Measurements from ENCODE around the gene GALNT18. TPM values are rescaled to one million over a fixed set of nuclear protein-coding genes. Genes with fewer than 3 reads are reported as not detected.

The GALNT18 gene
- total RNA-seq, 1 donor from 2014 or later, result 76.9 TPM

DNA sequence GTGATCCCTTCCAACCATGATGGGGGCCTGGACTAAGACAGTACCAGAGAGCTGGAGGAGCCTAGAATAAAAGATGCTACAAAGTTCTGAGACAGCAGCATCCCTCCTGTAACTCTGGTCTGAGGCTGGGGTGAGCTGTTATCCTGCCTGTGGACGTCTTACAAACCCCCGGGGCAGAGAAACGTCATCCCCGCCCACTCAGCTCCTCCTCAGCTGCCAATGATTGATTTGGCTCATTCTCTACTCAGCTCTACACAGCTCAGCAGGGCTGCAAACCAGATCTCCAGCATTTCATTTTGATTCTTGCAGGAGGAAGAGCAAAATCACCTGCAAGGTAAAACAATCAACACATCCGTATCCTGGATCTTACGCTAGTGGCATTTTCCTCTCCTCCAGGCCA is 324.2 kb downstream of the GALNT18 start:
- TF ChIP-seq, protein P1, sequence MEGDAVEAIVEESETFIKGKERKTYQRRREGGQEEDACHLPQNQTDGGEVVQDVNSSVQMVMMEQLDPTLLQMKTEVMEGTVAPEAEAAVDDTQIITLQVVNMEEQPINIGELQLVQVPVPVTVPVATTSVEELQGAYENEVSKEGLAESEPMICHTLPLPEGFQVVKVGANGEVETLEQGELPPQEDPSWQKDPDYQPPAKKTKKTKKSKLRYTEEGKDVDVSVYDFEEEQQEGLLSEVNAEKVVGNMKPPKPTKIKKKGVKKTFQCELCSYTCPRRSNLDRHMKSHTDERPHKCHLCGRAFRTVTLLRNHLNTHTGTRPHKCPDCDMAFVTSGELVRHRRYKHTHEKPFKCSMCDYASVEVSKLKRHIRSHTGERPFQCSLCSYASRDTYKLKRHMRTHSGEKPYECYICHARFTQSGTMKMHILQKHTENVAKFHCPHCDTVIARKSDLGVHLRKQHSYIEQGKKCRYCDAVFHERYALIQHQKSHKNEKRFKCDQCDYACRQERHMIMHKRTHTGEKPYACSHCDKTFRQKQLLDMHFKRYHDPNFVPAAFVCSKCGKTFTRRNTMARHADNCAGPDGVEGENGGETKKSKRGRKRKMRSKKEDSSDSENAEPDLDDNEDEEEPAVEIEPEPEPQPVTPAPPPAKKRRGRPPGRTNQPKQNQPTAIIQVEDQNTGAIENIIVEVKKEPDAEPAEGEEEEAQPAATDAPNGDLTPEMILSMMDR (IDR thresholded peaks at IDR 0.05; ENCODE audit: partially characterized antibody, unreplicated experiment), result no peak
- Mint-ChIP-seq H3K4me1 (ENCODE audit: low read depth, unreplicated experiment) (peaks cover 7% of the 10 kb centered on the region), H3K9me3 (ENCODE audit: unreplicated experiment) (peaks cover 3% of the 10 kb centered on the region), H3K27me3 (ENCODE audit: unreplicated experiment) (peaks cover 8% of the 10 kb centered on the region), H3K36me3 (ENCODE audit: unreplicated experiment) (no peaks in the 10 kb centered on the region), H3K4me3 (ENCODE audit: unreplicated experiment) (no peak overlapping the region), H3K27ac (ENCODE audit: unreplicated experiment) (no peak overlapping the region)
- no peak for DNase-seq

DNA sequence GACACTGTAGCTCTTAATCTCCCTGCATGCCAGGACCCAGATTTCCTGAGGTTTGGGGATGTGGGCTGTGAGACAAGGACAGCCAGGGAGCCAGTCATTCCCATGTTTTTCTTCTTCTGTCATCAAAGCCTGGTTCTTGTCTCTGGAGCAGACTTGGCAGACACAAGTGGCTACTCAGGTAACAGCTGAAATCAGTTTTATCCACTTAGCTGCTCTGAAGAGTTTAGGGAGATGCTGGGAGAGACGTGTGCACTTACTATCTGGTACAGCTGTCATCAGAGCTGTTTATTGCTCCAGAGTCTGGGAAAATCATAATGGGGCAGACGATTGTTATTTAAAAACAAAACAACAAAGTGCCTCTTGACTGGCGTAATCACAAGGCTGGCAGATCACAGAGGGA is 325.4 kb downstream of the GALNT18 start:
- TF ChIP-seq, protein P1 (IDR thresholded peaks at IDR 0.05; ENCODE audit: partially characterized antibody, unreplicated experiment), result no peak
- H3K4me1 Mint-ChIP-seq (ENCODE audit: low read depth, unreplicated experiment), result peaks cover 9% of the 10 kb centered on the region
- no peak overlapping the region for H3K27ac Mint-ChIP-seq (ENCODE audit: unreplicated experiment)
- no peaks in the 10 kb centered on the region for H3K36me3 Mint-ChIP-seq (ENCODE audit: unreplicated experiment)
- H3K4me3 Mint-ChIP-seq (ENCODE audit: unreplicated experiment), result no peak overlapping the region
- peaks cover 1% of the 10 kb centered on the region for H3K9me3 Mint-ChIP-seq (ENCODE audit: unreplicated experiment)
- DNase-seq, result no peak
- peaks cover 3% of the 10 kb centered on the region for H3K27me3 Mint-ChIP-seq (ENCODE audit: unreplicated experiment)

DNA sequence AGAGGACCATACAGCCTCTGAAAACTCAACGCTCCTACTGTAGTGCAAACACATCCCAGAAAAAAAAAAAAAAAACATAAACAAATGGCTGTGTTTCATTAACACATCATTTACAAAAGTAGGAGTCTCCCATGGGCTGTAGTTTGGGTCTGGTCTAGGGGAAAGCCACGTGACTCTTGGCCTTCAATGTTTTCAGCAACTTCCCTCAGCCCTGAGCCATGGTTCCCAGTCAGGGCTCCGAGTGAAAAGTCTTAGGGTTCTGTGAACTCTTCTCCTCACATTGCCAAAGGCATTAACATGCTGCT is 327.3 kb downstream of the GALNT18 start:
- peaks cover 11% of the 10 kb centered on the region for H3K4me1 Mint-ChIP-seq (ENCODE audit: low read depth, unreplicated experiment)
- H3K27ac Mint-ChIP-seq (ENCODE audit: unreplicated experiment), result no peak overlapping the region
- peaks cover 3% of the 10 kb centered on the region for H3K9me3 Mint-ChIP-seq (ENCODE audit: unreplicated experiment)
- H3K4me3 Mint-ChIP-seq (ENCODE audit: unreplicated experiment), result no peak overlapping the region
- TF ChIP-seq, protein P1 (IDR thresholded peaks at IDR 0.05; ENCODE audit: partially characterized antibody, unreplicated experiment), result no peak
- DNase-seq, result no peak
- peaks cover 6% of the 10 kb centered on the region for H3K27me3 Mint-ChIP-seq (ENCODE audit: unreplicated experiment)
- no peaks in the 10 kb centered on the region for H3K36me3 Mint-ChIP-seq (ENCODE audit: unreplicated experiment)

DNA sequence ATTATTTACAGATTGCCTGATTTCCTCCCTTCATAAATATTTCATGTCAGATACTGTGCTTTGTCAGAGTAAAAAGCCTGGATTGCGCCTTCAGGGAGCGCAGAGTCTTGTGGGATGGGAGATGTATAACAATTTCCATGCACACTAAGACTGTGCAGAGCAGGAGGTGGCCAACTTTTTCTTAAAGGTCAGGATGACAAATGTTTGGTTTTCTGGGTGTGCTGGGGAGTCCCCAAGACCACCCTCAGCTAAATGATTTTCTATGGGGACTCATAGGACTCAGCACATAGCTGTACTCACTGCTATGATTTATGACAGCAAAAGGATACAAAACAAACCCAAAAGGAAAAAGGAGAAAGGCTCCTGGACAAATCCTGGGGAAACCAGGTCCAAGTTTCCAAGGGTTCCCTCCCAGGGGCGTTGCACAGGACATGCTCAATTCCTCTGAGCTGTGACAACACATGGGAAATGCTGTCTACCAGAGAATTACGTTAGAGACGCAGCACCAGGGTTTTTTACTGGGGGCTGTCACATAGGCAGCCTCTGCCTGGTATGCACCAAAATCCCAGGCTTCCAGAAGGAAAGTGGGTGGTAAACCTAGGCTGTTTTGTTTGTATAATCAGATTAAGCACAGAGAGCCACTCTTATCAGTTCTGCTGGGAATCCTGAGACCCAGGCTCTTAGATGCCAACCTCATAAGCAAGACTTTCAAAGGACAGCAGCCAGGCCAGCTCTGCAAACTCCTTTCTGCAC is 327.8 kb downstream of the GALNT18 start:
- peaks cover 3% of the 10 kb centered on the region for H3K9me3 Mint-ChIP-seq (ENCODE audit: unreplicated experiment)
- peaks cover 15% of the 10 kb centered on the region for H3K4me1 Mint-ChIP-seq (ENCODE audit: low read depth, unreplicated experiment)

DNA sequence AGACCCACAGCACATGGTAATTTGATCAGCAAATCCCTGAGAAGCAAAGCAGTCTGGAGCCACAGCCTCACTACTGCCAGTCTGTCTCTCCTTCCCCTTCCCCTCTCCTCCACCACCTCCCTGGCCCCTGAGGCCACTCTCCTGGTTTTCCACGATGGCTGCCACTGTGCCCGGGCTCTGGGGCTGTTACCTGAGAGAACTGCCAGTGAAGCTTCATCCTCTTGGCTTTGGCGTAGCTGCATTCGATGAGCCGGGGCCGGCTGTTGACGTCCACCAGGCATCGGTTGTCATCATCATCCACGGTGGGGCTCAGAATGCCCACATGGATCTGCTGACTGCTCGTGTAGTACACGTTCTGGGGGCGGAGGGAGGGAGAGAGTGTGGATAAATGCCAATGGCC is 329.0 kb downstream of the GALNT18 start:
- peaks cover 3% of the 10 kb centered on the region for H3K36me3 Mint-ChIP-seq (ENCODE audit: unreplicated experiment)
- TF ChIP-seq, protein P1 (IDR thresholded peaks at IDR 0.05; ENCODE audit: partially characterized antibody, unreplicated experiment), result no peak
- H3K9me3 Mint-ChIP-seq (ENCODE audit: unreplicated experiment), result peaks cover 3% of the 10 kb centered on the region
- H3K27me3 Mint-ChIP-seq (ENCODE audit: unreplicated experiment), result peaks cover 6% of the 10 kb centered on the region
- no peak overlapping the region for H3K4me3 Mint-ChIP-seq (ENCODE audit: unreplicated experiment)
- no peak for DNase-seq
- H3K4me1 Mint-ChIP-seq (ENCODE audit: low read depth, unreplicated experiment), result peaks cover 13% of the 10 kb centered on the region
- H3K27ac Mint-ChIP-seq (ENCODE audit: unreplicated experiment), result no peak overlapping the region

More for the DNA sequence above, 327.8 kb downstream of the GALNT18 start:
- no peak for DNase-seq
- Mint-ChIP-seq H3K36me3 (ENCODE audit: unreplicated experiment) (no peaks in the 10 kb centered on the region), H3K4me3 (ENCODE audit: unreplicated experiment) (no peak overlapping the region), H3K27ac (ENCODE audit: unreplicated experiment) (no peak overlapping the region), H3K27me3 (ENCODE audit: unreplicated experiment) (peaks cover 8% of the 10 kb centered on the region)
- TF ChIP-seq, protein P1 (IDR thresholded peaks at IDR 0.05; ENCODE audit: partially characterized antibody, unreplicated experiment), result no peak
